ENCODE measurements around the gene PARD3. TPM values are rescaled to one million over a fixed set of nuclear protein-coding genes. Genes with fewer than 3 reads are reported as not detected.

Gene PARD3
- total RNA-seq, 1 experiment from 2014 or later: 154 TPM

DNA sequence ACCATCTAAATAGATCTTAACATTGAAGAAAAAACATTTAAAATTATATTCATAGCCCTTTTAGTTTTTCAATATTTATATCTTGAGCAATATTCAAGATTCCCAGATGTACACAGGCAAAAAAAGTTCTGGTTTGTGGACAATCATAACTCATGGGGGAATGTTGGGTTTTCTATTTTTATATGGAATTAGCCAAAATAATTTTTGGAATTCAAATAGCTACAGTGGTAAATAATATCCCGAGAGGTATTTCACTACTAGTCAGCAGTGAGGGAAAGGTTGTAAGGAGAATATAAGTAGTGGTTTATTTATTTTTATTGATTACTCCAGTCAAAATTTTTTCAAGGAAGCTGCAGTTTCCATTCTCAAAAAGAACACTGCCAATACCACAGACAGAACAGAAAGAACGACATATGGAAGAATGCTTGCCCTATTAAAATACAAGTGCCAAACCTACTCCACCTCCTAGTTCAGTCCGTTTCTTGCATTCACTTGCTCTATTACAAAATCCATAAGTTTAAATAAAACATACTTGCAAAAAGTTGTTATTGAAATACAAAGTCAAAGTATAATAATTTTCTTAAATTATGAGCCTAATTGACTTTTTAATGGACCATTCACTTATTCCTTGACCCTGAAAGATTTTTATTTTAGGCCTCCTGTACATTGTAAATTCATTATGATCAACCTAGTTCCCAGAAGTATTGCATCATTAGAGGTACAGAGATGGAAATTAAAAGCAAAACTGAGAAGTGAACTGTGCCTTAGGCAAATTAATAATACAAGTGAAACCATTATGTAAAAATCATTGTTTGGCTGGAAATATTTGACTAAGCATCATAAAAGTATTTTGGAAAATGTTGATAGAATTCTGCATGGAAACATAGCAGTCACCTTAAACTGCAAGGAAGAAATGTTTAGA lies 533.2 kb downstream of the PARD3 start:
- CTCF ChIA-PET: interaction anchor here (0.6 kb wide), 1 partner anchor 950 kb away, joined by 3 read pairs; no protein-coding TSS in a partner anchor
- H3K36me3 ChIP-seq (ENCODE audit: low read depth, low read length): no peaks in the 10 kb centered on the region
- DNase-seq (no peak), ATAC-seq (no peak)
- H3K4me3 ChIP-seq (ENCODE audit: low read length): no peak overlapping the region
- no peaks in the 10 kb centered on the region for H3K27me3 ChIP-seq (ENCODE audit: low read length)
- no peaks in the 10 kb centered on the region for H3K79me2 ChIP-seq (ENCODE audit: low read length)
- no peak overlapping the region for H3K9ac ChIP-seq (ENCODE audit: low read length)
- TF ChIP-seq CTCF (conservative IDR thresholded peaks at IDR 0.05; ENCODE audit: low read depth, low read length): no peak
- no peak for TF ChIP-seq EZH2phosphoT487 (IDR thresholded peaks at IDR 0.05; ENCODE audit: borderline replicate concordance, low read length)
- TF ChIP-seq EZH2 (IDR thresholded peaks at IDR 0.05; ENCODE audit: low read length, unreplicated experiment): no peak
- H3K27ac ChIP-seq (ENCODE audit: low read length): no peak overlapping the region
- H3K9me3 ChIP-seq (ENCODE audit: low read length): no peaks in the 10 kb centered on the region
- H3K4me2 ChIP-seq (ENCODE audit: low read length): no peak overlapping the region
- H3K9me2 ChIP-seq (replicated peaks; ENCODE audit: low read length): no peaks in the 10 kb centered on the region
- H4K20me1 ChIP-seq (ENCODE audit: low read length): no peaks in the 10 kb centered on the region
- intact Hi-C loops (cut with micrococcal nuclease): loop anchor here (1.0 to 5.0 kb wide), 4 partner anchors 15 to 483 kb away; no protein-coding TSS in a partner anchor
- peaks cover 11% of the 10 kb centered on the region for H3F3A ChIP-seq (ENCODE audit: low read length, unreplicated experiment)
- peaks cover 29% of the 10 kb centered on the region for H3K4me1 ChIP-seq (ENCODE audit: insufficient read depth, low read length)
- BruUV-seq (replicated peaks): no TSS peak
- H2AFZ ChIP-seq (ENCODE audit: low read length): no peak overlapping the region
- POLR2A ChIA-PET (ENCODE audit: unreplicated experiment): no interaction called here

DNA sequence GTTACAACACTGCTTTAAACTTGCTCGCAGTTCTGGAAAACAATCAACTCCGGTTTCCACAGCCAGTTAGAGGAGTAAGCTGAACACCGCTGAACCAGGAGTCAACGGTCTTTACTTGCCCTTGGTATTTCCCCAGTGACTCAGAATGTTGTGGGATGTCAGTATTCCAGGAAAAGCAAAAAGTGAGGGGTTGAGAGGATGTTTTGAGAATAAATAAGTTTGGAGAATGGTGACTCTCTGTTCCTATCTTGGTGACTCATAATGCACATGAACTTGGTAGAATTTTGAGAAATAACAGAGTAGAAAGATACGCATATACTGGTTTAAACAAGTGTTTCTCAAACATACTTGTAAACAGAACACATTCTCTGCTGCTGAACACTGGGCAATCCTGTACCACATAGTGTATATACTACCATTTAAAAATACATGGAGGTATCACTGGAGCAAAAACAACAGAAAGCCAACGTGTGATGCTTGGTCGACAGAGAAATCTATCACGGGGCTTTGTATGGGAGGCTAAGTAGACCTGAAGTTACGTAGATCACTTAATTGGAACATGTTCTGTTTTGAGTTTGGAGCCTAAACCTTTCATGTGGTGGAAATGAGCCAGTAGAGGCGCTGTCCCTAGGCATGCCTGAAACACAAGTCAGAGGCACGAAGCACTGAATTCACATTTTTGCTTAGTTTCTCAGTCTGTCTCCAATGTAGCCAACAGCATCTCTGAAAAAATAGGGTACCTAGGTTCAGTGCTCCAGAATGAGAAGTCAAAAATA lies 534.3 kb downstream of the PARD3 start:
- H3K9ac ChIP-seq (ENCODE audit: low read length): peak overlapping the region; percentile 24
- POLR2A ChIA-PET (ENCODE audit: unreplicated experiment): no interaction called here
- peak; percentile 100 for DNase-seq

More for the DNA sequence above, 534.3 kb downstream of the PARD3 start:
- CTCF ChIA-PET: interaction anchor here (0.7 kb wide), 1 partner anchor 110 kb away, joined by 3 read pairs; no protein-coding TSS in a partner anchor
- H3K79me2 ChIP-seq (ENCODE audit: low read length): no peaks in the 10 kb centered on the region
- peak overlapping the region; percentile 35; the same call in 1 of the 2 replicates for H3K4me3 ChIP-seq (ENCODE audit: low read length)
- no peaks in the 10 kb centered on the region for H3K9me3 ChIP-seq (ENCODE audit: low read length)
- peaks cover 11% of the 10 kb centered on the region for H3F3A ChIP-seq (ENCODE audit: low read length, unreplicated experiment)
- TF ChIP-seq CTCF (conservative IDR thresholded peaks at IDR 0.05; ENCODE audit: low read depth, low read length) (peak; percentile 40; the same call in 1 of the 2 replicates), EZH2phosphoT487 (IDR thresholded peaks at IDR 0.05; ENCODE audit: borderline replicate concordance, low read length) (no peak), EZH2 (IDR thresholded peaks at IDR 0.05; ENCODE audit: low read length, unreplicated experiment) (no peak)
- peak; percentile 99 for ATAC-seq
- H3K27me3 ChIP-seq (ENCODE audit: low read length): no peaks in the 10 kb centered on the region
- peak overlapping the region; percentile 70 for H3K4me2 ChIP-seq (ENCODE audit: low read length)
- H3K27ac ChIP-seq (ENCODE audit: low read length): peak overlapping the region; percentile 54
- H3K4me1 ChIP-seq (ENCODE audit: insufficient read depth, low read length): peaks cover 22% of the 10 kb centered on the region
- intact Hi-C loops (cut with micrococcal nuclease): loop anchor here (1.0 to 5.0 kb wide), 6 partner anchors 26 to 482 kb away; no protein-coding TSS in a partner anchor
- H2AFZ ChIP-seq (ENCODE audit: low read length): peak overlapping the region; percentile 32; the same call in 1 of the 2 replicates
- no peaks in the 10 kb centered on the region for H4K20me1 ChIP-seq (ENCODE audit: low read length)
- no TSS peak for BruUV-seq (replicated peaks)
- H3K36me3 ChIP-seq (ENCODE audit: low read depth, low read length): no peaks in the 10 kb centered on the region
- H3K9me2 ChIP-seq (replicated peaks; ENCODE audit: low read length): no peaks in the 10 kb centered on the region
